Mucosa of descending colon (tissue), 3 donors: Measurements from ENCODE around the gene KRTAP10-9. TPM values are rescaled to one million over a fixed set of nuclear protein-coding genes. Genes with fewer than 3 reads are reported as not detected.
A peak's percentile ranks its signal among the peaks of the same experiment; 100 is the strongest.
"Not testable (repeated sequence)": the region's sequence is repeated elsewhere in the genome, so short reads cannot be mapped to it uniquely, and the experiment has no call there.

ENCODE experiments used
- ATAC-seq: fragments of 200-7000 bp; cut with Tn5 transposase; one replicate; pipeline ENCODE4 v1.9.1; 2020; ENCODE audit warnings: mild to moderate bottlenecking, moderate library complexity
- DNase-seq, 3 donors: peaks; one replicate each; pipeline ENCODE4 v3.0.0-alpha.2; 2020
- H3K36me3 ChIP-seq: fragments of 200-600 bp; one replicate; pipeline ENCODE4 v1.8.0; 2021; ENCODE audit warnings: low read depth, mild to moderate bottlenecking
- H3K4me1 ChIP-seq: fragments of 200-600 bp; one replicate; pipeline ENCODE4 v1.8.0; 2021; ENCODE audit warnings: low read depth, mild to moderate bottlenecking
- H3K4me3 ChIP-seq: fragments of 200-600 bp; one replicate; pipeline ENCODE4 v1.8.0; 2021; ENCODE audit warnings: mild to moderate bottlenecking
- H3K9me3 ChIP-seq: fragments of 200-600 bp; one replicate; pipeline ENCODE4 v1.8.0; 2021; ENCODE audit warnings: mild to moderate bottlenecking
- CTCF ChIP-seq: fragments of 200-600 bp; IDR thresholded peaks from one replicate; pipeline ENCODE4 v1.8.0; 2022; ENCODE audit warnings: antibody characterized with exemption, mild to moderate bottlenecking
- intact Hi-C, 2 donors: fragments of 100-400 bp; cut with DNase I in 1 of 2; cut with micrococcal nuclease in 1 of 2; formaldehyde crosslinking; loops; one replicate each; pipeline versions ENCODE4 v1.11.0 to v1.11.1; 2022; cut with DNase I, micrococcal nuclease
- total RNA-seq, 3 donors: library from RNA; stranded (reverse); fragmentation: NEBNext Ultra II Directional in 2 of 3; extraction: Animal tissue kit (Norgen Biotek cat#: 25700) in 2 of 3; gene quantifications; one replicate each; pipeline versions ENCODE4 v1.2.1 to v1.2.4, GENCODE V29; 2021 to 2023
- donor health status: DM: no; HTN: no; CAD: no; lungs with moderate emphysema.
- donor health status: DM: no; HTN: no; CAD: no.
- donor health status: DM: no; HTN: yes; CAD: no.

KRTAP10-9 gene
- total RNA-seq, 3 donors from 2014 or later = not detected

GRCh38 chr21:44626262-44626661, 631 bp upstream of the KRTAP10-9 start:
- DNase-seq (peak in 1 of 3 donors; percentile 41), ATAC-seq (no peak)
- no peaks in the 10 kb centered on the region for H3K36me3 ChIP-seq
- TF ChIP-seq CTCF = no peak
- H3K4me1 ChIP-seq = no peaks in the 10 kb centered on the region
- no peak overlapping the region for H3K4me3 ChIP-seq
- peaks cover 15% of the 10 kb centered on the region for H3K9me3 ChIP-seq
- intact Hi-C loops = no loop called here

- H3K4me1 ChIP-seq, ATAC-seq, intact Hi-C loops, DNase-seq, H3K36me3 ChIP-seq, H3K4me3 ChIP-seq: not testable (repeated sequence)
- H3K9me3 ChIP-seq = peaks cover 24% of the 10 kb centered on the region
Measured at GRCh38 chr21:44627181-44627822, 409 bp downstream of the KRTAP10-9 start.

GRCh38 chr21:44627831-44628233, 939 bp downstream of the KRTAP10-9 start:
- DNase-seq, intact Hi-C loops, H3K4me1 ChIP-seq, H3K4me3 ChIP-seq, H3K36me3 ChIP-seq, ATAC-seq: not testable (repeated sequence)
- H3K9me3 ChIP-seq = peaks cover 22% of the 10 kb centered on the region

- intact Hi-C loops = no loop called here
- Histone ChIP-seq H3K36me3 (no peaks in the 10 kb centered on the region), H3K4me1 (no peaks in the 10 kb centered on the region), H3K4me3 (no peak overlapping the region), H3K9me3 (peaks cover 18% of the 10 kb centered on the region)
- no peak for TF ChIP-seq CTCF
- ATAC-seq (no peak), DNase-seq (no peak)
Measured at GRCh38 chr21:44628707-44629391, 2.0 kb downstream of the KRTAP10-9 start.

- ATAC-seq (no peak), DNase-seq (no peak)
- Histone ChIP-seq H3K36me3 (no peaks in the 10 kb centered on the region), H3K4me1 (no peaks in the 10 kb centered on the region), H3K4me3 (no peak overlapping the region), H3K9me3 (peaks cover 13% of the 10 kb centered on the region)
- TF ChIP-seq CTCF = no peak
- intact Hi-C loops = no loop called here
Measured at GRCh38 chr21:44630440-44630839, 3.5 kb downstream of the KRTAP10-9 start.

- H3K4me1 ChIP-seq = no peaks in the 10 kb centered on the region
- H3K4me3 ChIP-seq = no peak overlapping the region
- peaks cover 13% of the 10 kb centered on the region for H3K9me3 ChIP-seq
- ATAC-seq (no peak), DNase-seq (no peak)
- no peak for TF ChIP-seq CTCF
- H3K36me3 ChIP-seq = no peaks in the 10 kb centered on the region
- intact Hi-C loops = no loop called here
Measured at GRCh38 chr21:44632067-44632466, 5.2 kb downstream of the KRTAP10-9 start.
